MCF 10A (cell line): ENCODE results near the gene RHOT1. TPM values are rescaled to one million over a fixed set of nuclear protein-coding genes. Genes with fewer than 3 reads are reported as not detected.

Source experiments
- BruUV-seq: library from RNA; stranded (reverse); fragments of 400-500 nt; replicated peaks from 2 replicates; lab custom pipeline; 2021; lab: Mats Ljungman, UMichigan
- CTCF ChIA-PET: fragments of 300-600 bp; sonication (Branson Sonifier 250); formaldehyde crosslinking; extraction: SDS; loops from one replicate; lab custom pipeline; 2021; ENCODE audit warnings: antibody characterized with exemption, inconsistent platforms; lab: Yijun Ruan, JAX
- POLR2A ChIA-PET: fragments of 300-600, 350-650 bp; sonication (Branson Sonifier 250); formaldehyde crosslinking; extraction: SDS; loops from one replicate; lab custom pipeline; 2020; ENCODE audit warnings: antibody characterized with exemption, inconsistent platforms; lab: Yijun Ruan, JAX
- DNase-seq: peaks from one replicate; pipeline ENCODE4 v3.0.0-alpha.2; 2018; ENCODE audit not compliant: unreplicated experiment
- H3K27ac Mint-ChIP-seq: one replicate; pipeline ENCODE4 v1.8.0; 2022; ENCODE audit warnings: mild to moderate bottlenecking, low read depth, mixed read lengths; ENCODE audit not compliant: unreplicated experiment
- H3K27me3 Mint-ChIP-seq: one replicate; pipeline ENCODE4 v1.8.0; 2022; ENCODE audit warnings: mixed read lengths; ENCODE audit not compliant: insufficient read depth, unreplicated experiment
- H3K36me3 Mint-ChIP-seq: one replicate; pipeline ENCODE4 v1.8.0; 2022; ENCODE audit warnings: mild to moderate bottlenecking, moderate library complexity, mixed read lengths; ENCODE audit not compliant: insufficient read depth, unreplicated experiment
- H3K4me1 Mint-ChIP-seq: one replicate; pipeline ENCODE4 v1.8.0; 2022; ENCODE audit warnings: mixed read lengths; ENCODE audit not compliant: insufficient read depth, unreplicated experiment
- H3K4me3 Mint-ChIP-seq: one replicate; pipeline ENCODE4 v1.8.0; 2022; ENCODE audit warnings: mild to moderate bottlenecking, moderate library complexity, mixed read lengths; ENCODE audit not compliant: unreplicated experiment
- H3K9me3 Mint-ChIP-seq: one replicate; pipeline ENCODE4 v1.8.0; 2022; ENCODE audit warnings: mixed read lengths; ENCODE audit not compliant: unreplicated experiment
- CTCF ChIP-seq: fragments of 200-600 bp; IDR thresholded peaks from one replicate; pipeline ENCODE4 v1.8.0; 2022; ENCODE audit warnings: antibody characterized with exemption, mild to moderate bottlenecking; ENCODE audit not compliant: unreplicated experiment
- intact Hi-C: fragments of 100-400 bp; cut with micrococcal nuclease; formaldehyde crosslinking; loops from 2 replicates; pipeline ENCODE4 v1.14.1; 2022
- total RNA-seq: library from RNA; stranded (reverse); gene quantifications from 2 replicates; pipeline ENCODE4 v1.2.3, GENCODE V29; 2022

RHOT1 gene
- total RNA-seq, 1 experiment from 2014 or later, result 19.8 TPM

GRCh38 chr17:32211671-32212070 lies 69.4 kb downstream of the RHOT1 start:
- Mint-ChIP-seq H3K9me3 (no peaks in the 10 kb centered on the region), H3K4me3 (no peak overlapping the region), H3K36me3 (peaks cover 53% of the 10 kb centered on the region), H3K27ac (no peak overlapping the region), H3K27me3 (no peaks in the 10 kb centered on the region), H3K4me1 (no peaks in the 10 kb centered on the region)
- ChIA-PET CTCF (no interaction called here), POLR2A (no interaction called here)
- intact Hi-C loops, result no loop called here
- no peak for DNase-seq
- no peak for TF ChIP-seq CTCF
- no TSS peak for BruUV-seq

DNA sequence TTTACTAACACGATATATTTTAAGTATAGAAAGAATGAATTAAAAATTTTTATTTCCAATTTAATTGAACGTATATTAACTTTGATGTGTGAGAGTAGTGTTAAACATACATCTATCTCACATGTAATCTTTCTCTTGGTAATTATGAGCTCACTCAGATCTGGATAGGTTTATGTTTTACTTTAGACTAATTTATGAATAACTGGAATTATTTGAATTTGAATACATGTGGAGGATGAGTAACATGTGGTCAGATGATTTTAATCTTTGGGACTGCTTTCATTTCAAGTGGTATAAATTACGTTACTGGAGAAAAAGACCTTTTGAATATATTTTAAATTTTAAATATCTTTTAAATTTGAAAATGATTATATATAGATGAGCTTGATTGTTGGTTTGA lies 73.4 kb downstream of the RHOT1 start:
- H3K36me3 Mint-ChIP-seq, result peaks cover 34% of the 10 kb centered on the region
- no TSS peak for BruUV-seq
- intact Hi-C loops, result no loop called here
- no peak for DNase-seq
- ChIA-PET CTCF (no interaction called here), POLR2A (no interaction called here)
- no peak overlapping the region for H3K4me3 Mint-ChIP-seq
- no peaks in the 10 kb centered on the region for H3K9me3 Mint-ChIP-seq
- no peak overlapping the region for H3K27ac Mint-ChIP-seq
- TF ChIP-seq CTCF, result no peak
- H3K4me1 Mint-ChIP-seq, result no peaks in the 10 kb centered on the region
- no peaks in the 10 kb centered on the region for H3K27me3 Mint-ChIP-seq

DNA sequence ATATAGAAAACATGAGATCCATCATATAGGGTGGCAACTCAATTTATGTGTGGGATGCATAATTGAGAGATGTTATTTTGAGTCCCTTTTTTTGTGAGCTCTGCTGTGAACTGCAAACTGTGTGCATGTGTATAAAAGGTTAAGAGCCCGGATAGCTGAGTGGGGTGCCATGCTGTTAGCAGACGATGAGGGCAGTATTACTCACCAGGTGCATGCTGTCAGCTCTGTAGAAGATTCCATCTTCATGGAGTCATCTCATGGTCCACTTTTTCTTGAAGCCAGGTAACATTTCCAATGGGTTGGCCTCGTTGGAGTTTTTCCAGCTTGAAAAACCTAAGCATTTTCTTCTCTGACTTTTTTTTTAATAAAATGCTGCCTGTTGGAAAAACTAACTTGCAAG lies 80.3 kb downstream of the RHOT1 start:
- H3K27me3 Mint-ChIP-seq, result no peaks in the 10 kb centered on the region
- intact Hi-C loops, result no loop called here
- H3K4me1 Mint-ChIP-seq, result no peaks in the 10 kb centered on the region
- no peak overlapping the region for H3K4me3 Mint-ChIP-seq
- CTCF ChIA-PET, result interaction anchor here (0.7 to 1.7 kb wide), 5 partner anchors 19 to 97 kb away, joined by 3 to 5 read pairs (median 3); no protein-coding TSS in a partner anchor
- H3K27ac Mint-ChIP-seq, result no peak overlapping the region
- DNase-seq, result peak; percentile 15
- H3K9me3 Mint-ChIP-seq, result no peaks in the 10 kb centered on the region
- POLR2A ChIA-PET, result interaction anchor here (0.6 kb wide), 1 partner anchor 11 kb away, joined by 3 read pairs; no protein-coding TSS in a partner anchor
- TF ChIP-seq CTCF, result peak; percentile 16
- peaks cover 33% of the 10 kb centered on the region for H3K36me3 Mint-ChIP-seq
- BruUV-seq, result no TSS peak

- Mint-ChIP-seq H3K27ac (no peak overlapping the region), H3K4me3 (no peak overlapping the region), H3K36me3 (peaks cover 33% of the 10 kb centered on the region), H3K9me3 (no peaks in the 10 kb centered on the region), H3K4me1 (no peaks in the 10 kb centered on the region), H3K27me3 (no peaks in the 10 kb centered on the region)
- BruUV-seq, result no TSS peak
- TF ChIP-seq CTCF, result no peak
- intact Hi-C loops, result no loop called here
- POLR2A ChIA-PET, result interaction anchor here (0.9 kb wide), 1 partner anchor 215 kb away, joined by 3 read pairs; no protein-coding TSS in a partner anchor
- CTCF ChIA-PET, result interaction anchor here (1.5 kb wide), 1 partner anchor 29 kb away, joined by 3 read pairs; no protein-coding TSS in a partner anchor
- DNase-seq, result no peak
These were observed 81.4 kb downstream of the RHOT1 start for GRCh38 chr17:32223703-32224102.
